Measurements from ENCODE around the gene KIF26B.

The KIF26B gene

GRCh38 chr1:245377854-245378253 lies 223.1 kb downstream of the KIF26B start:
- H3K4me1 ChIP-seq (ENCODE audit: control insufficient read depth, insufficient read depth, low read length), result peaks cover 4% of the 10 kb centered on the region
- H3K9me3 ChIP-seq (ENCODE audit: control insufficient read depth, low read length), result no peaks in the 10 kb centered on the region
- H3K4me3 ChIP-seq (ENCODE audit: insufficient read depth, low read depth, low read length), result no peak overlapping the region
- H3K36me3 ChIP-seq (ENCODE audit: control insufficient read depth, insufficient read depth, low read length), result no peaks in the 10 kb centered on the region
- WGBS, 2 experiments, result 87 to 90% methylated on average over 4 to 5 of the region's 5 CpGs
- H3K27ac ChIP-seq (ENCODE audit: insufficient read depth, low read depth, low read length, poor library complexity, severe bottlenecking), result no peak overlapping the region
- H3K27me3 ChIP-seq (ENCODE audit: control insufficient read depth, insufficient read depth, low read length, poor library complexity, severe bottlenecking), result no peaks in the 10 kb centered on the region

- whole genome bisulfite sequencing, 2 experiments, result 0 to 9% methylated on average over 2 of the region's 2 CpGs
- Histone ChIP-seq H3K4me3 (ENCODE audit: insufficient read depth, low read depth, low read length) (no peak overlapping the region), H3K27ac (ENCODE audit: insufficient read depth, low read depth, low read length, poor library complexity, severe bottlenecking) (no peak overlapping the region)
These were observed 223.5 kb downstream of the KIF26B start for GRCh38 chr1:245378311-245378722.

GRCh38 chr1:245378745-245379144 lies 224.0 kb downstream of the KIF26B start:
- H3K27me3 ChIP-seq (ENCODE audit: control insufficient read depth, insufficient read depth, low read length, poor library complexity, severe bottlenecking), result no peaks in the 10 kb centered on the region
- H3K9me3 ChIP-seq (ENCODE audit: control insufficient read depth, low read length), result no peaks in the 10 kb centered on the region
- H3K27ac ChIP-seq (ENCODE audit: insufficient read depth, low read depth, low read length, poor library complexity, severe bottlenecking), result no peak overlapping the region
- no peaks in the 10 kb centered on the region for H3K36me3 ChIP-seq (ENCODE audit: control insufficient read depth, insufficient read depth, low read length)
- WGBS, 2 experiments, result 83 to 89% methylated on average over 5 of the region's 5 CpGs
- no peak overlapping the region for H3K4me3 ChIP-seq (ENCODE audit: insufficient read depth, low read depth, low read length)
- H3K4me1 ChIP-seq (ENCODE audit: control insufficient read depth, insufficient read depth, low read length), result peaks cover 4% of the 10 kb centered on the region

More at GRCh38 chr1:245378311-245378722, 223.5 kb downstream of the KIF26B start:
- Histone ChIP-seq H3K9me3 (ENCODE audit: control insufficient read depth, low read length) (no peaks in the 10 kb centered on the region), H3K27me3 (ENCODE audit: control insufficient read depth, insufficient read depth, low read length, poor library complexity, severe bottlenecking) (no peaks in the 10 kb centered on the region), H3K4me1 (ENCODE audit: control insufficient read depth, insufficient read depth, low read length) (peaks cover 4% of the 10 kb centered on the region), H3K36me3 (ENCODE audit: control insufficient read depth, insufficient read depth, low read length) (no peaks in the 10 kb centered on the region)

GRCh38 chr1:245380790-245381535 lies 226.2 kb downstream of the KIF26B start:
- H3K4me3 ChIP-seq (ENCODE audit: insufficient read depth, low read depth, low read length), result no peak overlapping the region
- H3K9me3 ChIP-seq (ENCODE audit: control insufficient read depth, low read length), result no peaks in the 10 kb centered on the region
- WGBS, 2 experiments, result 73 to 77% methylated on average over 11 of the region's 11 CpGs
- H3K4me1 ChIP-seq (ENCODE audit: control insufficient read depth, insufficient read depth, low read length), result peaks cover 4% of the 10 kb centered on the region
- H3K36me3 ChIP-seq (ENCODE audit: control insufficient read depth, insufficient read depth, low read length), result no peaks in the 10 kb centered on the region
- H3K27me3 ChIP-seq (ENCODE audit: control insufficient read depth, insufficient read depth, low read length, poor library complexity, severe bottlenecking), result no peaks in the 10 kb centered on the region
- no peak overlapping the region for H3K27ac ChIP-seq (ENCODE audit: insufficient read depth, low read depth, low read length, poor library complexity, severe bottlenecking)

- 91 to 92% methylated on average over 9 of the region's 9 CpGs for WGBS, 2 experiments
- H3K4me3 ChIP-seq (ENCODE audit: insufficient read depth, low read depth, low read length), result no peak overlapping the region
- no peaks in the 10 kb centered on the region for H3K27me3 ChIP-seq (ENCODE audit: control insufficient read depth, insufficient read depth, low read length, poor library complexity, severe bottlenecking)
- peaks cover 4% of the 10 kb centered on the region for H3K4me1 ChIP-seq (ENCODE audit: control insufficient read depth, insufficient read depth, low read length)
- no peaks in the 10 kb centered on the region for H3K9me3 ChIP-seq (ENCODE audit: control insufficient read depth, low read length)
- H3K27ac ChIP-seq (ENCODE audit: insufficient read depth, low read depth, low read length, poor library complexity, severe bottlenecking), result no peak overlapping the region
- no peaks in the 10 kb centered on the region for H3K36me3 ChIP-seq (ENCODE audit: control insufficient read depth, insufficient read depth, low read length)
These were observed 228.2 kb downstream of the KIF26B start for GRCh38 chr1:245382981-245383380.

- Histone ChIP-seq H3K27me3 (ENCODE audit: control insufficient read depth, insufficient read depth, low read length, poor library complexity, severe bottlenecking) (no peaks in the 10 kb centered on the region), H3K9me3 (ENCODE audit: control insufficient read depth, low read length) (no peaks in the 10 kb centered on the region), H3K27ac (ENCODE audit: insufficient read depth, low read depth, low read length, poor library complexity, severe bottlenecking) (no peak overlapping the region), H3K36me3 (ENCODE audit: control insufficient read depth, insufficient read depth, low read length) (no peaks in the 10 kb centered on the region), H3K4me3 (ENCODE audit: insufficient read depth, low read depth, low read length) (no peak overlapping the region), H3K4me1 (ENCODE audit: control insufficient read depth, insufficient read depth, low read length) (no peaks in the 10 kb centered on the region)
- 80 to 85% methylated on average over 13 of the region's 13 CpGs for WGBS, 2 experiments
These were observed 228.9 kb downstream of the KIF26B start for GRCh38 chr1:245383396-245384330.

- Histone ChIP-seq H3K36me3 (ENCODE audit: control insufficient read depth, insufficient read depth, low read length) (no peaks in the 10 kb centered on the region), H3K4me3 (ENCODE audit: insufficient read depth, low read depth, low read length) (no peak overlapping the region), H3K27ac (ENCODE audit: insufficient read depth, low read depth, low read length, poor library complexity, severe bottlenecking) (no peak overlapping the region), H3K9me3 (ENCODE audit: control insufficient read depth, low read length) (no peaks in the 10 kb centered on the region), H3K4me1 (ENCODE audit: control insufficient read depth, insufficient read depth, low read length) (no peaks in the 10 kb centered on the region), H3K27me3 (ENCODE audit: control insufficient read depth, insufficient read depth, low read length, poor library complexity, severe bottlenecking) (no peaks in the 10 kb centered on the region)
- 95% methylated on average over 11 of the region's 11 CpGs for WGBS, 2 experiments
These were observed 231.6 kb downstream of the KIF26B start for GRCh38 chr1:245386297-245386971.

GRCh38 chr1:245388687-245389086 lies 233.9 kb downstream of the KIF26B start:
- H3K27me3 ChIP-seq (ENCODE audit: control insufficient read depth, insufficient read depth, low read length, poor library complexity, severe bottlenecking), result no peaks in the 10 kb centered on the region
- 93 to 94% methylated on average over 3 of the region's 3 CpGs for WGBS, 2 experiments
- H3K9me3 ChIP-seq (ENCODE audit: control insufficient read depth, low read length), result no peaks in the 10 kb centered on the region
- H3K36me3 ChIP-seq (ENCODE audit: control insufficient read depth, insufficient read depth, low read length), result no peaks in the 10 kb centered on the region
- H3K4me3 ChIP-seq (ENCODE audit: insufficient read depth, low read depth, low read length), result no peak overlapping the region
- H3K27ac ChIP-seq (ENCODE audit: insufficient read depth, low read depth, low read length, poor library complexity, severe bottlenecking), result no peak overlapping the region
- H3K4me1 ChIP-seq (ENCODE audit: control insufficient read depth, insufficient read depth, low read length), result no peaks in the 10 kb centered on the region

GRCh38 chr1:245389873-245390272 lies 235.1 kb downstream of the KIF26B start:
- Histone ChIP-seq H3K4me1 (ENCODE audit: control insufficient read depth, insufficient read depth, low read length) (no peaks in the 10 kb centered on the region), H3K36me3 (ENCODE audit: control insufficient read depth, insufficient read depth, low read length) (no peaks in the 10 kb centered on the region), H3K9me3 (ENCODE audit: control insufficient read depth, low read length) (no peaks in the 10 kb centered on the region), H3K27me3 (ENCODE audit: control insufficient read depth, insufficient read depth, low read length, poor library complexity, severe bottlenecking) (no peaks in the 10 kb centered on the region), H3K27ac (ENCODE audit: insufficient read depth, low read depth, low read length, poor library complexity, severe bottlenecking) (no peak overlapping the region), H3K4me3 (ENCODE audit: insufficient read depth, low read depth, low read length) (no peak overlapping the region)
- WGBS, 2 experiments, result 97% methylated on average over 7 of the region's 7 CpGs

GRCh38 chr1:245390975-245391374 lies 236.2 kb downstream of the KIF26B start:
- Histone ChIP-seq H3K27ac (ENCODE audit: insufficient read depth, low read depth, low read length, poor library complexity, severe bottlenecking) (no peak overlapping the region), H3K36me3 (ENCODE audit: control insufficient read depth, insufficient read depth, low read length) (no peaks in the 10 kb centered on the region), H3K4me1 (ENCODE audit: control insufficient read depth, insufficient read depth, low read length) (no peaks in the 10 kb centered on the region), H3K27me3 (ENCODE audit: control insufficient read depth, insufficient read depth, low read length, poor library complexity, severe bottlenecking) (no peaks in the 10 kb centered on the region), H3K9me3 (ENCODE audit: control insufficient read depth, low read length) (no peaks in the 10 kb centered on the region), H3K4me3 (ENCODE audit: insufficient read depth, low read depth, low read length) (no peak overlapping the region)
- 71% methylated on average over 1 of the region's 1 CpG; no CpG with 5 or more reads in 1 of the 2 experiments for WGBS, 2 experiments
